Upper lobe of right lung (tissue), 1 donor: Measurements from ENCODE around the gene MEIS2. TPM values are rescaled to one million over a fixed set of nuclear protein-coding genes. Genes with fewer than 3 reads are reported as not detected.

Experiments
- ATAC-seq: fragments of 200-7000 bp; cut with Tn5 transposase; one replicate; pipeline ENCODE4 v1.9.1; 2020; ENCODE audit warnings: mild to moderate bottlenecking, moderate library complexity
- DNase-seq: peaks from one replicate; pipeline ENCODE4 v3.0.0-alpha.2; 2020
- H3K27ac ChIP-seq: fragments of 200-600 bp; one replicate; pipeline ENCODE4 v1.8.0; 2022
- H3K27me3 ChIP-seq: fragments of 200-600 bp; one replicate; pipeline ENCODE4 v1.8.0; 2022; ENCODE audit warnings: mild to moderate bottlenecking
- H3K36me3 ChIP-seq: fragments of 200-600 bp; one replicate; pipeline ENCODE4 v1.8.0; 2022
- H3K4me1 ChIP-seq: fragments of 200-600 bp; one replicate; pipeline ENCODE4 v1.8.0; 2022
- H3K4me3 ChIP-seq: fragments of 200-600 bp; one replicate; pipeline ENCODE4 v1.8.0; 2022; ENCODE audit warnings: mild to moderate bottlenecking
- H3K9me3 ChIP-seq: fragments of 200-600 bp; one replicate; pipeline ENCODE4 v1.8.0; 2022
- intact Hi-C: fragments of 100-400 bp; cut with DNase I; formaldehyde crosslinking; loops from one replicate; pipeline ENCODE4 v1.11.0; 2022
- total RNA-seq: library from RNA; stranded (reverse); fragmentation: NEBNext Ultra II Directional; extraction: Animal tissue kit (Norgen Biotek cat#: 25700); gene quantifications from one replicate; pipeline ENCODE4 v1.2.1, GENCODE V29; 2021
- TF ChIP-seq, protein P1 (sequence below): fragments of 200-600 bp; IDR thresholded peaks from one replicate; pipeline ENCODE4 v1.8.0; 2022; ENCODE audit warnings: antibody characterized with exemption
- donor health status: DM: no; HTN: yes; CAD: no; lungs with severe emphysema.

MEIS2 gene
- total RNA-seq, 1 donor from 2014 or later: 26.7 TPM

GRCh38 chr15:37014566-37014965, 85.8 kb downstream of the MEIS2 start:
- DNase-seq (no peak), ATAC-seq (no peak)
- H3K36me3 ChIP-seq: no peaks in the 10 kb centered on the region
- TF ChIP-seq, protein P1, sequence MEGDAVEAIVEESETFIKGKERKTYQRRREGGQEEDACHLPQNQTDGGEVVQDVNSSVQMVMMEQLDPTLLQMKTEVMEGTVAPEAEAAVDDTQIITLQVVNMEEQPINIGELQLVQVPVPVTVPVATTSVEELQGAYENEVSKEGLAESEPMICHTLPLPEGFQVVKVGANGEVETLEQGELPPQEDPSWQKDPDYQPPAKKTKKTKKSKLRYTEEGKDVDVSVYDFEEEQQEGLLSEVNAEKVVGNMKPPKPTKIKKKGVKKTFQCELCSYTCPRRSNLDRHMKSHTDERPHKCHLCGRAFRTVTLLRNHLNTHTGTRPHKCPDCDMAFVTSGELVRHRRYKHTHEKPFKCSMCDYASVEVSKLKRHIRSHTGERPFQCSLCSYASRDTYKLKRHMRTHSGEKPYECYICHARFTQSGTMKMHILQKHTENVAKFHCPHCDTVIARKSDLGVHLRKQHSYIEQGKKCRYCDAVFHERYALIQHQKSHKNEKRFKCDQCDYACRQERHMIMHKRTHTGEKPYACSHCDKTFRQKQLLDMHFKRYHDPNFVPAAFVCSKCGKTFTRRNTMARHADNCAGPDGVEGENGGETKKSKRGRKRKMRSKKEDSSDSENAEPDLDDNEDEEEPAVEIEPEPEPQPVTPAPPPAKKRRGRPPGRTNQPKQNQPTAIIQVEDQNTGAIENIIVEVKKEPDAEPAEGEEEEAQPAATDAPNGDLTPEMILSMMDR: no peak
- H3K27ac ChIP-seq: no peak overlapping the region
- H3K4me1 ChIP-seq: peaks cover 11% of the 10 kb centered on the region
- no peak overlapping the region for H3K4me3 ChIP-seq
- H3K27me3 ChIP-seq: no peaks in the 10 kb centered on the region
- H3K9me3 ChIP-seq: no peaks in the 10 kb centered on the region
- intact Hi-C loops: no loop called here

DNA sequence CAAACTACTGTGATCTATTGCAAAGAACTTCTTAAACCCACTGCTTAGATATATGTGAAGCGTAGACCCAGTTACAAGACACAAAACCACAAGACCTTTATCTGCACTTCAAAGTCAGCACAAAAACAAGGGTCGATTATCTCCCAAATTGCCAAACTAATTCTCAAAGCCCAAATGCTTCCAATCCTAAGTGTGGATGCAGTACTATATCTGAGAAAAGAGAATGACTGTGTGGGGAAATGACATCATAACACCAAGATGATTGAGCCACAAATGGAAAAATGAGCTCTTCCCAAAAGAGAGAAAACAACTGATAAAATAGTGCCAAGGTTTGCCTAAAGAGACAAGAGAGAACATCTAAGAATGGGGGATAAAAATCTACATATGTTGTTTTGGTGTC, 86.2 kb downstream of the MEIS2 start:
- Histone ChIP-seq H3K27ac (no peak overlapping the region), H3K4me3 (no peak overlapping the region), H3K36me3 (no peaks in the 10 kb centered on the region), H3K4me1 (peaks cover 8% of the 10 kb centered on the region), H3K9me3 (no peaks in the 10 kb centered on the region), H3K27me3 (no peaks in the 10 kb centered on the region)
- ATAC-seq (no peak), DNase-seq (no peak)
- intact Hi-C loops: no loop called here
- TF ChIP-seq, protein P1: no peak

GRCh38 chr15:37010595-37010994, 89.8 kb downstream of the MEIS2 start:
- no peak for DNase-seq
- Histone ChIP-seq H3K27me3 (no peaks in the 10 kb centered on the region), H3K36me3 (no peaks in the 10 kb centered on the region), H3K4me3 (no peak overlapping the region), H3K9me3 (no peaks in the 10 kb centered on the region), H3K27ac (no peak overlapping the region), H3K4me1 (no peaks in the 10 kb centered on the region)
- ATAC-seq: no peak
- TF ChIP-seq, protein P1: no peak
- intact Hi-C loops: no loop called here

DNA sequence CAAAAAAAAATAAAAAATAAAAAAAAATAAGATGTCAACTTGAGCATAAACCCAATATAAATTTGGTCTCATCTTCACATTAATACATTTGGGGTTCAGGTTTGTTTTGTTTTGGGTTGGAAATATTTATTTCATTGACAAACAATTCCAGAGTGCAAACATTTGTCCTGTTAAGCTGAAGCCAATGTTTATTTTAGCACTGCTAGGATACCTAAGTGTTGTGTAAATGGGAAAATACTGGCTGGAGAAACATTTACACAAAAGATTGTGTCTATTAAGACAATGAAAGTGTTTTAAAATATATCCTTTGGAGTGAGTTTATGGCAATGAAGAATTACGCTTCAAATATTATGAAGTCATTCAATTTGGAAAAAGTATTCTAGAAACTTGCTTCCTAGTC, 91.1 kb downstream of the MEIS2 start:
- intact Hi-C loops: no loop called here
- ATAC-seq: no peak
- H3K36me3 ChIP-seq: no peaks in the 10 kb centered on the region
- H3K4me3 ChIP-seq: no peak overlapping the region
- H3K9me3 ChIP-seq: no peaks in the 10 kb centered on the region
- H3K27ac ChIP-seq: no peak overlapping the region
- no peaks in the 10 kb centered on the region for H3K4me1 ChIP-seq
- H3K27me3 ChIP-seq: no peaks in the 10 kb centered on the region
- no peak for DNase-seq
- TF ChIP-seq, protein P1: no peak

DNA sequence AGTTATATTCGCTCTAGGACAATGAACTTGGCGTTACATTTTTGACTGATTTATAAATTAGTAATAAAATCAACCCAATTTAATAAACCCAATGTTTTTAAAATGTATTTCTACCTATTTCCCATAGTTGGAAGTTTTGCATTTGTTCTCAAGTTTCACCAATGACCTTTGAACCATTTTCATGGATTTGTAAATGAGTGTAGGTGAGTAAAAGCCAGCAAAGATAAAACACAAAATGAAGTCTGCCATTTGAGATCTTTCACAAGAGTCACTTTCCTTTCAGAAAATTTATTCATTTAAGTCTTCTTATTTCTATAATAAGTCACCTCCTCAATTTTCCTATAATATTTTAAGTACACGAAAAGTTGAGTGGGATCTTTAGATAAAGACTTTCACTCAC, 92.1 kb downstream of the MEIS2 start:
- Histone ChIP-seq H3K9me3 (no peaks in the 10 kb centered on the region), H3K4me1 (no peaks in the 10 kb centered on the region), H3K27me3 (no peaks in the 10 kb centered on the region), H3K4me3 (no peak overlapping the region), H3K36me3 (no peaks in the 10 kb centered on the region), H3K27ac (no peak overlapping the region)
- no peak for ATAC-seq
- TF ChIP-seq, protein P1: no peak
- intact Hi-C loops: no loop called here
- no peak for DNase-seq

DNA sequence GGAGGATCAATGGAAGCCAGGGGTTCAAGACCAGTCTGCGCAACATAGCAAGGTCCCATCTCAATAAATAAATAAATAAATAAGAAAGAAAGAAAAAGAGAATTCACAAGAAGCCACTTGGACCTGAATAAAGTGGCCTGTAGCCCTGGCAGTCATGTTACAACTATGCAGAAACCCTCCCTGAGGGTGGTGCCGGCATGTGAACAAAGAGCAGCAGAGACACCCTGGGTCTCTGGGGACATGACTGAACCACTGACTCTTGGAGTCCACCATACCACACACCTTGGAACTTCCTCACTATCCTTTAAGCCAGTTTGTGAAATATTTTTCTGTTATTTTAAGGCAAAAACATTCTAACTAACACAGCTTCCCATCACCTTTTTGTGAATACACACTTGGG, 93.0 kb downstream of the MEIS2 start:
- ATAC-seq: no peak

More for the DNA sequence above, 93.0 kb downstream of the MEIS2 start:
- Histone ChIP-seq H3K27me3 (no peaks in the 10 kb centered on the region), H3K36me3 (no peaks in the 10 kb centered on the region), H3K4me3 (no peak overlapping the region), H3K4me1 (no peaks in the 10 kb centered on the region), H3K27ac (no peak overlapping the region), H3K9me3 (no peaks in the 10 kb centered on the region)
- no peak for DNase-seq
- TF ChIP-seq, protein P1: no peak
- intact Hi-C loops: no loop called here
